ENCODE measurements around the gene INPP4A. TPM values are rescaled to one million over a fixed set of nuclear protein-coding genes. Genes with fewer than 3 reads are reported as not detected.

INPP4A gene
- total and polyA plus RNA-seq, 9 of the 15 experiments (the other 6 are each of a cell fraction or from before 2014, with no cell fraction given): 1.8 to 15.7 (median 8.3) TPM

DNA sequence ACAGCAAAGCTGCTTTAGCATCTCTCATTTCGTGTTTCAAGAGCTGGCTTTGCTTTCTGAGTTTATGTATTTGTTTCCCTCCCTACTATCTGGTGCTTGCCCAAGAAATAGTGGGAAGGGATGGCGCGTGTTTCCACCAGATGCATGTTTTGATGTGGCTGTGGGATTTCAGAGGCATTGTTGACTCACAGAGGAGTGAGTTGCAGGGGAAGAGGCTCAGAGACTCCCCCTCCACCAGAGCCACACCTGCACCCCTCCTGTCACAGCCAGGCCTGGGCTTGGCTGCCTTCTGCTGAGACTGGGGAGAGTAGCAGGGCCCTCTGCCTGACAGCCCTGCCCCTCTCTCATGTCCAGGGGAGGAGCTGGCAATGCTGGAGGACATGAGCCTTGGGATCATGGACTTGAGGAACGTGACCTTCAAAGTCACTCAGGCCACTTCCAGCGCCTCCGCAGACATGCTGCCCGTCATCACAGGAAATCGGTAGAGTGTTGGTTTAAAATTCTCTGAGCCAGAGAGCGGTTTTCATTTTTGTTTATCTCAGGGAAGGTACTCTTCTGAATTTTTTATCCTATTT is 120.7 kb downstream of the INPP4A start:
- ATAC-seq: no peak
- ChIA-PET POLR2A (no interaction called here), CTCF (ENCODE audit: low intra/inter-chr PET ratio) (no interaction called here)
- Histone ChIP-seq H2AFZ (ENCODE audit: low read depth, low read length) (no peak overlapping the region), H3K9me1 (ENCODE audit: control insufficient read depth, insufficient read depth, low read length) (no peaks in the 10 kb centered on the region), H3K4me3 (no peak overlapping the region), H3K27me3 (ENCODE audit: control insufficient read depth in 2 of 2, insufficient read depth in 2 of 2, low read length in 2 of 2) (no peaks in the 10 kb centered on the region), H3K27ac (ENCODE audit: extremely low read depth, low read depth, low read length) (no peak overlapping the region), H3K79me2 (ENCODE audit: control insufficient read depth, insufficient read depth, low read length) (no peaks in the 10 kb centered on the region), H4K20me1 (replicated peaks; ENCODE audit: control insufficient read depth, insufficient read depth, low read length) (no peaks in the 10 kb centered on the region; the same call in 1 of the 2 replicates), H3K4me2 (ENCODE audit: insufficient read depth, low read length) (no peak overlapping the region), H3K9me3 (replicated peaks; ENCODE audit: control insufficient read depth, insufficient read depth, low read depth, low read length) (no peaks in the 10 kb centered on the region), H3K36me3 (ENCODE audit: control insufficient read depth, insufficient read depth, low read length) (peaks cover 37% of the 10 kb centered on the region; the same call in 2 of the 3 replicates), H3K9ac (ENCODE audit: insufficient read depth in 1 of 2, low read depth in 2 of 2, low read length in 2 of 2) (no peak overlapping the region), H3K4me1 (replicated peaks in 1 of 2; ENCODE audit: control insufficient read depth in 2 of 2, insufficient read depth in 2 of 2, low read length in 2 of 2) (peaks cover 9 to 12% of the 10 kb centered on the region in 2 experiments)
- no TSS peak for BruUV-seq (replicated peaks)
- FAIRE-seq: no peak
- in situ Hi-C loops (cut with MboI): no loop called here
- DNase-seq (ENCODE audit: extremely low read depth in 1 of 4, low spot score in 3 of 4): no peak
- intact Hi-C loops (cut with micrococcal nuclease): no loop called here
- no peak for TF ChIP-seq ZKSCAN1 (IDR thresholded peaks at IDR 0.05; ENCODE audit: low read depth, low read length)
- no peak for TF ChIP-seq PHB (CRISPR knock-in tag; IDR thresholded peaks at IDR 0.05)
- TF ChIP-seq, protein P1, sequence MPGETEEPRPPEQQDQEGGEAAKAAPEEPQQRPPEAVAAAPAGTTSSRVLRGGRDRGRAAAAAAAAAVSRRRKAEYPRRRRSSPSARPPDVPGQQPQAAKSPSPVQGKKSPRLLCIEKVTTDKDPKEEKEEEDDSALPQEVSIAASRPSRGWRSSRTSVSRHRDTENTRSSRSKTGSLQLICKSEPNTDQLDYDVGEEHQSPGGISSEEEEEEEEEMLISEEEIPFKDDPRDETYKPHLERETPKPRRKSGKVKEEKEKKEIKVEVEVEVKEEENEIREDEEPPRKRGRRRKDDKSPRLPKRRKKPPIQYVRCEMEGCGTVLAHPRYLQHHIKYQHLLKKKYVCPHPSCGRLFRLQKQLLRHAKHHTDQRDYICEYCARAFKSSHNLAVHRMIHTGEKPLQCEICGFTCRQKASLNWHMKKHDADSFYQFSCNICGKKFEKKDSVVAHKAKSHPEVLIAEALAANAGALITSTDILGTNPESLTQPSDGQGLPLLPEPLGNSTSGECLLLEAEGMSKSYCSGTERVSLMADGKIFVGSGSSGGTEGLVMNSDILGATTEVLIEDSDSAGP (CRISPR knock-in tag; IDR thresholded peaks at IDR 0.05): no peak
- no peak for TF ChIP-seq TAF9B (IDR thresholded peaks at IDR 0.05; ENCODE audit: partially characterized antibody)
- TF ChIP-seq ZNF212 (CRISPR knock-in tag; IDR thresholded peaks at IDR 0.05): no peak
- TF ChIP-seq ZNF347 (CRISPR knock-in tag; IDR thresholded peaks at IDR 0.05; ENCODE audit: low read depth): no peak
- TF ChIP-seq MAFK (IDR thresholded peaks at IDR 0.05; ENCODE audit: low read length): no peak
- TF ChIP-seq HOXB6 (CRISPR knock-in tag; IDR thresholded peaks at IDR 0.05; ENCODE audit: borderline replicate concordance): no peak
- TF ChIP-seq ZNF324 (CRISPR knock-in tag; IDR thresholded peaks at IDR 0.05): no peak
- TF ChIP-seq RHOXF2B (CRISPR knock-in tag; conservative IDR thresholded peaks at IDR 0.05): no peak
- 75% methylated on average over 9 of the region's 9 CpGs for WGBS (ENCODE audit: insufficient coverage, low coverage, missing lambda C conversion rate)
